HG03175 (cell line): ENCODE data around the gene LDAH.

Experiments used
- ATAC-seq: cut with Tn5 transposase; IDR thresholded peaks from one replicate; pipeline ENCODE4 v1.9.1; 2021; ENCODE audit warnings: mild to moderate bottlenecking, moderate library complexity; ENCODE audit not compliant: unreplicated experiment

LDAH gene

DNA sequence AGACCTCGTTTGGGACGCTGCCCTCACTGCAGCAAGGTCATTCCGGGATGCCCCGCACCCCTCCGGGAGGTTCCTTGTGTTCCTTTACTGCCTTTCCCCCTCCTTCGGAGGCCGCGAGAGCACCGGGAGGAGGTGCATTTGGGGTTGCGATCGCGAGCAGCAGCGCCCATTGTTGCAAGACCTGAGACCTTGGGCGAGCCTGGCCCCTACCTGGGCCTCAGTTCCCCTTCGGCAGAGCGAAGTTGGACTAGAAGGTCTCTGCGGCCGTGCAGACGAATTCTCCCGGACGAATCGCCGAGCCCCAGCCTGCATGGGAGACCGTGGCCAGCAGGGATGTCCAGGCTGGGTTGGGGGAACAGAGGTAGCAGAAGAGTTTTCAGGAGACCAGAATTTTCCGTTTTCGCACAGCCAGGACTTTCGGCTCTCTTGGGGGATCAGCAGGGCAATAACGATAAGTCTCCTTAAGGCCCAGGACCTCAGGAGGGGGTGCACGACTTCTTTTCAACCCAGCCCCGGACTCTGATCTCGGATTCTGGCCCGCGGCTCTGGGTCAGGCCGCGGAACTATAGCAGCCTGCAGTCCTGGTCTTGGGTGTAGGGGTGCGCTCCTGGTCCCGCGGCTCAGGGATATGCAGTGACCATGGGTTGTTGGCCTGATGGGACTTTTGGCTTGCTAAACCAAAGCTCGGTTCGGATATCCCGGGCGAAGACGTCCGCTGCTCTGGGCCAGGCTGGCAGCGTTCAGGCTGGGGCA lies 153.2 kb downstream of the LDAH start:
- ATAC-seq, result no peak

DNA sequence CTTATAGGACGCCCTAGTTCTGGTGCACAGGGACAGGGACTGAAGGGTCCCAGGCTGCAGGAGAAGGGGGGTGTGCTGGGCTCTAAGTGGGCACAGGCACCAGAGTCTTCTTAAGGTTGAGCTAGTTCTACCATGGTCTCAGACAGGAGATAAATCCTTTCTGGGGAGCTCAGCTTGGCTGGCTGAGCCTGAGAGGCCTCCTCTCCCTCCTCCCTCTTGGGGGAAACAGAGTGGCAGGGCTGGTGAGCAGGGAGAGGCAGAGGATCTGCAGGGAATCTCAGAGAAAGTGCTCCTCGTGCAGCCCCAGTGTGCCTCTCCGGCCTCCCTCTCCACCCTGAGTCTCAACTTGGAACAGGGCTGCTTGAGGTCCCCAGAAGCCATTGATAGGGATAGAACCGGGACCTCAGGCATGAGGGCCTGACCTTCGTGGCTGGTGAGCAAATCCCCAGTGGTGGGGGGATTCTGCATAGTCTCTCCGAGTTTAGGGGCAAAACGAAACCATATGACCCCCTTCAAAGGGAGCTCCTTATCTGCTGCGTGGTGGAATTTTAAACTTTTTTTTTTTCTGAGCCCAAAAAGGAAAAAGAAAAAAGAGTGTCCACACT lies 153.9 kb downstream of the LDAH start:
- no peak for ATAC-seq

DNA sequence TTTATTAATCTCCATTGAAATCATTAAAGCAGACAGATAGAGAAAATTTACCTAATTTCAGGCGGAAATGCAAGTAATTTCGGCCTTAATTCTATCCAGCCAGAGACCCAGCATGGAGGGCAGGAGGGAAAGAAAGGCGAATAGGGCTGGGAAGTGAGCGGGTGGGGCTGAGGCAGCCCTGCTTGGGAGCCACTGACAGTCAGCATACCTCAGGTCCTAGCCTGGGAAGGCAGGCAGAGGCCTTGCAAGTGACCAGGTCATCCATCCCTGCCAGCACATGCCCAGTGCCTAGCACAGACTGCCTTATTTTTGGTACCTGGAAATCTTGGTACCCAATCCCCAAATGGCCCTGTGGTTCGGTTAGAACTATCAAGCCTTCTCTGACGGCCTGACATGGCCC lies 154.4 kb downstream of the LDAH start:
- no peak for ATAC-seq

DNA sequence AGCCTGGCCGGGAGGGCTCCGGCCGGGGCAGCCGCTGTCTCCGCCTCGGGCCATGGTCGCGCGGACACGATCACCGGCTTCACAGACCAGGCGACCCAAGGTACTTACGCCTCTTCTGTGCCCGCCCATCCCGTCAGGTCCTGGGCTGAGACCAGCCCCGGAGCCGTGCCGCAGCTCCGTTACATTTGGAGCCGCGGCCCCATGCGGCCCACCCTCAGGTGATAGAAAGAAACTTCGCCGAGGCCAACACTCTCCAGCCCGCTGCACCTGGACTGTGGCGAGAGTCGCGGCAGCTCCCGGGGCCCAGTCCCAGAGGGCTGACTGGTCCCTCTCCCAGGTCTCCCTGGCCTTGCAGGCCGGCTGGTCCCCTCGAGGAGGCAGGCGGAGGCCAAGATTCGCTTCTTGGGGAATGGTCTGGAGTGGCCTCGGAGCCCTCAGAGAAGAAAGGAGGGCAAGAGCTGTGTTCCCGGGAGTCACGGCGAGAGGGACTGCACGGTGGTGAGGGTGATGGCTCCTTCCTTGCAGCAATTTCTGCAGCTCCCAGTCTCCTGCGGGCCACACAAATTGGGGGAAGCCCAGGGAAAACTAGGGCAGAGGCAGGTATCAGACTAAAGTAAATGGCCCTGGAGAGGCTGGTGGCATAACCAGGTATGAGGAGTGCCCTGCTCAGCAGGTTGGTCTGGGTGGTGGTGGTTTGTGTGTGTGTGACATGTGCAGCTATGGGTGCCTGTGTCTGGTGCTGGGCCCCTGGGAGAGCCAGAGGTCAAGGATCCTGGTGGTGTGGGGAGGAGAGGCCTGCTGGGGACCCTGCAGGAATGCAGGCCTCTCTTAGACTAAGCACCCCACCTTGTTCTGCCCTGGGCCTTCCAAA lies 155.1 kb downstream of the LDAH start:
- ATAC-seq, result peak; percentile 11

DNA sequence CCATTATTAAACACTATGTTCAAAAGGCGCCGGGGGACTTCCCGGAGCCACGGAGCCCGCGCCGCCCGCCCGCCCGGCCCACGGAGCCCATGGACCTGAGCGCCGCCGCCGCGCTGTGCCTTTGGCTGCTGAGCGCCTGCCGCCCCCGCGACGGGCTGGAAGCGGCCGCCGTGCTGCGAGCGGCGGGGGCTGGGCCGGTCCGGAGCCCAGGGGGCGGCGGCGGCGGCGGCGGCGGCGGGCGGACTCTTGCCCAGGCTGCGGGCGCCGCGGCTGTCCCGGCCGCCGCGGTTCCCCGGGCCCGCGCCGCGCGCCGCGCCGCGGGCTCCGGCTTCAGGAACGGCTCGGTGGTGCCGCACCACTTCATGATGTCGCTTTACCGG lies 155.8 kb downstream of the LDAH start:
- ATAC-seq, result peak; percentile 24

DNA sequence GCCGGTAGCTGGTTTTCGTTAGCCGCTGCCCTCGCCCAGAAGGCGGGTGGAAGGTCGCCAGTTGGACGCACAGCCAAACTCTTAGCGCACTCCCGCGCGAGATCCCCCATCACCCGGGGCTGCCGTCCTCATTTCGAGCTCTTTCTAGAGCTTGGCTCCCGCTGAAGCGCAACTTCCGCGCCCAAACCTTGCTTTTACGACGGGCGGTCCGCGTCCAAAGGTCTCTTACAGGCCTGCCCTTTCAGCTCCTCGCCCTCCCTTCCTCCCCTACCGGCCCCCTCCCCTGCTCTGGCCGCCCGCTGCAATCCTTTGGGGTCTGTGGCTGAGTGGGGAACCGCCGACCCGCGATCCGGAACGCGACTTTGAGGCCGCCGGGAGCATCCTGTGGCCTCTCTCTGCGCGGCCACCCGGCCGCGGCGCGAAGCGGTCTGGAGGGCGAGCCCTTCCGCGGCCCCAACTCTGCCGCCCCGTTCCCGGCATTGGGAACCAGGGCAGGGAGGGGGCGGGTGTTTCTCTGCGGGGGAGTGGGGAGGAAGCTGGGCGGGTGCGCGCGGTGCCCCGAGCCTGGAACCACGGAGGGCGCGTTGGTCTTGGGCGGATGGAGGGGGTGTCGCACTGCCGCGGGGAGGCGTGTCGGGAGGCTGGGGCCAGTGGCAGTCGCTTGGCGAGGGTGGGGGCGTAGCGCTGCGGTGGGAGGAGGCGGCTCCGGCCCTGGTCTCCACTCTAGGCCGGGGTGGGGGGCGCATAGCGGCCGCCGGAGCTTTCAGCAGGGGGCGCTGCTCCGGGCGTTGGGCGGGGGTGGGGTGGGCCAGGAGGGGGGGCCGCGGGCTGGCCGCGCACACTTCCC lies 156.4 kb downstream of the LDAH start, which contains the start of gene GDF7:
Gene GDF7 (plus strand): TSS at position 841 of the 847 bp plus-strand sequence. CDS start 96 bp downstream, outside the sequence.
- ATAC-seq, result peak; percentile 21

DNA sequence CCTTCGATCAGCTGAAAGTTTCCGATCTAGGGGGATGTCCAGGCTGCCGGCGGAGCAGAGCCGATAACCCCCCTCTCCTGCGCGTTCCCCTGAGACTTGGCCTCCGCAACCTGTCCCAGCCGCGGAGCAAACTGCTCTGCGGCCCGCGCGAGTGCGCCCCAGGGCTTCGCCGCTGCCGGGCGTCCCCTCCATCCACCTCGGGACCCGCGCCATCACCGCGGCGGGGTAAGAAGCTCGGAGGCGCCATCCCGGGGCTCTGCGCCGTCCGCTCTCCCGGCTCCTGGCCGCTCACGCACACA lies 156.9 kb downstream of the LDAH start:
- ATAC-seq, result no peak

DNA sequence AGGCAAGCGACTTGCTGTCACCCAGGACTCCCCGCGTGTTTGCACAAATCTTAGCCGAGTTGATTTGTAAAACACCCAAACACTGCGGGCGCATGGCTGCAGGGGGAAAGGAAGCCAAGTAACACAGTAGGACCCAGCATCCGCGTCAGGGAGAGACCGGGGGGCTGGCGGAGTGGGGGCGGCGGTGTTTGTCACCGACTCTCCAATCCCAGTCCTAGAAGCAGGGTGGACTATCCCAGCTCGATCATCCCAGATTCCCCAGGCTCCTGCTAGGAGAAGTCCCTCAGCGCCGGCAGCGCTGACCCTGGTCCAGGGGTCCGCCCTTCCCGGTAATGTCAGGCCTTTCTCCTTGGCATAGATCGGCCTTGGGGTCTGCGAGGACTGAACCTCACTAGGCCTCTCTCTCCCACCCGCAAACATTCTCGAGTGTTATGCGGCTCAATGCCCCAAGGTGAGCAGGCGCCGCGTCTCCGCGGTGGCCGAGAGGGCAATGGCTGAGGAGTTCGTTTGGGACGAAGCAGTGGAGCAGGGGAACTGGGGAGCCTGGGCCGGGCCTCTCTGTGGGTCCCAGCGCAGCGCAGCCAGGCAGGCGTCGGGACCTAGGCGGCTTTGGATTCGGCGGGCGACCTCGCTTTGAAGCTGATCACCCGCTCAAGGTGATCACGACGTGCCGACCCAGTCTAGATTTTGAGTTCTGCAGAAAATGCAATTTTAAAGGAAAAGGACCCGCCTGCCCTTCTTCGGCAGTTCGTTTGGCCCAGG lies 157.5 kb downstream of the LDAH start:
- no peak for ATAC-seq

DNA sequence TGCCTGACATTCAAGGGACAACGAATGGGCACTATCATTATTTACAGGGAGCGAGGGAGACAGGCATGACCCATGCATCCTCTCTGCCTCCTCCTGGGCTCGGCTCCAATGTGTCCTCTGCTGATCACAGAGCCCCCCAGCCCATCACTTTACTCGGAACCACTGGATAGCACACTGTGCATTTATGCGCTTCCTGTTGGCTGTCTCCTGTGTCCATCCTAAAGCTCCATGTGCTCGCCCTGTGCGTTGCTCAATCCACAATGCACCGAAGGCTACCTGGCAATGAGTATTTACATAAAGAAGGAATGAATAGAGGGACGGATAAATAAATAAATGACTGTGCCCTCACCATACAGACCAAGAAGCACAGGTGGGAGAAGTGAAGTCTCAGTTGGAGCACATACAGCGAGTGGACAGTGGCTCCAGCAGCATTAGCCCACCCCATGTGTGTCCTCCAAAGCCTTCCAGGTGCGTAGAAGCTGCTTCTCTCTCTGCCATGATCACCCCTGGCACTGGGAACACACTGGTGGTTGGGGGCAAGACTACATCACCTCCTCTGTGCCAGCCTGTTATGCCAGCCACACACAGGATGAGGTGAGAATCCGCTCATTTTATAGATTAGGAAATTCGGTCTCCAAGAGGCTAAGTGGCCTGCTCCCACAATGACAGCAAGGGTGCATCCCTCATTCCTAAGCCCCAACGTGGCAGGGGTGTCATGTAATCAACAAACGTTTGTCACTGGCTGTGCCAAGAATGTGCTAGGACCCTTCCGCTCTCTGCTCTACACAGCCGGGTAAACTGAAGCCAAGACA lies 158.3 kb downstream of the LDAH start:
- ATAC-seq, result no peak

DNA sequence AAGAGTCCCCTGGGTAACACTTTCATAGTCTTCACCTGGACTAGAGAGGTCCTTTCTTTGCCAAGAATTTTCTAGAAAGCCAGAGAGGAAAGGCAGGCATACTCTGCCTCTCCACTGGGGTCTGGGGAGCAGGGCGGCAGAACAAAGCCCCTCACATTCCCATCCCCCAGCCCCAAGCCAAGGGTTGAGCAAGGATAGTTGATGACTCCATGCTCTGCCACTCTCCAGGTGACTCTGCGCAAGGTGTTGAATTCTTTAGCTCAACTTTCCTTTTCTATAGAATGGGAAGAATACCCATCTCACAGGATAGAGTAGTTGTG lies 158.9 kb downstream of the LDAH start:
- ATAC-seq, result no peak

DNA sequence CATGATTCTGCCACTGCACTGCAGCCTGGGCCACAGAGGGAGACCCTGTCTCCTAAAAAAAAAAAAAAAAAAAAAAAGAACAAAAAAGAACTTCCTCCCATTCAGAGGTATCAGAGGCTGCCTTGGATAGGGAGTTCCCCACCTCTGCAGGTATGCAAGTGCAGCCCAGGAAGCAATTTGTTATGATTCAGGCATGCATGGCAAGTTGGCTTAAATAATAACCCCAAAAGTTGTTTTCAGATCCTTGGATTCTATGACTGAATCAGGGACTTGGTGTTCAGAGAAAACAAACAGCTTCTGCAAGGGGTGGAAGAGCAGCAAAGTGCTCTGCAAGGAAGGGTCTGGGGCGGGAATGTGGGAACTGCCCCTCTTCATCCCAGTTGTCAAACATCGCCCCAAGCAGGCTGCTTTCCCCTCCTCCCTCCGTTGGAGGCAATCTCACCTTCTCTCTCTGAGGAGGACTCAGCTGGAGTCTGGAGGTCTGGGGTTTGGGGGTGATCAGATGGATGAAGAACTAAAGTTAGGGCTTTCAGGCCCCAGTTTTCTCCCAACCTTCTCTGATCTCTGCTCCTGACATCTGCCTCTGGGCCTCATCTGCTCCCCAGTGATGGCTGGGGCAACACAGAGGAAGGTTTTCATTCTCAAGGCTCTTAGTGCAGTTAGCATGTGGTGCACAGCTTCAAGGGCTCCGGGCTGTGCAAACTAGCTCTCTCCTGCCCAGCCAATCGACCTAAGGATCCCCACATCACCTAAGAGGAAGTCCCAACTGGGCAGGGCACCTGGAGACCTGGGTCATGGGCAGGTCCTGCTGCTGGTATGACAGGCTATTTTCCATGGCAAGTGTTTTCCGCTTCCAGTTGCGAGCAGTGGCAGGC lies 159.5 kb downstream of the LDAH start:
- no peak for ATAC-seq

DNA sequence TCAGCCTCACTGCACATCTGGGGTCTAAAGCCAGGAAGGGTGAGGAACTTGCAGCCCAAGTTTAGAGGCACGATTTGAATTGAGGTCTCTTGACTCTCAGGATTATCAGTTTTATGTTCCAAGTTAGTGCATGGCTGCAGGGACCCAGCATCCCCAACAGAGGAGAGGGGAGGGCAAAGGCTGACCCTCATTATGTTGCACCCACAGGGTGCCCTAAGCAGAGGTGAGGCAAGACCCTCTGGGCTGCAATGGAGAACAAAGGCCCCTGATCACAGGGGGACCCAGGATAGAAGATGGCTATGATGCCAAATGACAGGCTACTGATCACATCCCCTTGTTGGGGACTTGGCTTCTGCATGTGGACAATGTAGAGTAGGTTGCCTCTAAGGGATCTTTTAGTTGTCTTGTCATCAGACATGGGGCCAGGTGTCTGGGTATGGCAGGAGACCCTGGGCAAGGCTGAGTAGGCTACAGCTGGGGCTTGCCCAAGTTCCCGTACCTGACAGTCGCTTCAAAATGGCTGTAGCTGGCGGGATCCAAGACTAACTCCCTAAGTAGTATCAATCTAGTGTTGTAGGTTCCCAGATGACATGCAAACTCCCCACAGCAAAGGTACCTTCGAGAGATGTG lies 160.5 kb downstream of the LDAH start:
- no peak for ATAC-seq

DNA sequence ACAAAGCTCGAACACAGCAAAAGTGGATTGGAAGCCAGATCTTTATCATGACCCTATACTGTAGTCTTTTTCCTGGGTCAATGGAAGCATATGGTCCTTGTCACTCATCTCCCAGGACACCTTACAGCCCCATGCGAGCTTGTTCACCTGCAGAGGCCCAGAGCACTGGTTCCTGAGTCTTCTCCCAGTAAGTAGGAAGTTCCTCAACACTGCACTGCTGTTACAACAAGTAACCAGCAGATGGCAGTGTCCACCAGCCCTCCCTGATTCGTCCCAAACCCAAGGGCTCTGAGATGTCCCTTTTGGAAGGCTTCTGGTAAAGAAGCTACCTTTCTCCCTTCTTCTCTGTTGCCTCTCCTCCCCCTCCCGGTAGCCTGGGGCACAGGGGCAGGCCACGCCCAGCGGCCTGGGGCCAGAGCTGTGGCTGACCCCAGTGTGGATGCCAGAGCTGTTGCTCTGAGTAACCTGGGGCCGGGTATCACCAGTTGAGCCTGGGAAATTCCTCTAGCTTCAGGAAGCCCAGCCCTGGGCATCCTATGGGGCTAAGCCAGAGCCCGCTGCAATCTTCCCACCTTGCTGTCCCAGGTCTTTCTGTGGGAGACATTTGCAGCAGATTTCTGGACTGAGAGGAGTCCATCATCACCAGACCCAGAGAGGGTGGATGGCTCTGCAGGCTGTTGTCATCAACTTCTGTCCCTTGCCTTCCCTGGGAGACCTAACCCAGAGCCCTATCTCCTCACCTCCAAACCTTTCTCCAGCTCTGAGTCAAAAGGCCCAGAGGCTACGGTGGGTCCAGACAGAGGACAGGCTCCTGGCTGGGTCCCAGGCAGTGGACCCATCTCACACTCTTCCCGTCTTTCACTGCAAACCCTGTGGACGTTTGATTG lies 161.2 kb downstream of the LDAH start:
- peak; percentile 58 for ATAC-seq

DNA sequence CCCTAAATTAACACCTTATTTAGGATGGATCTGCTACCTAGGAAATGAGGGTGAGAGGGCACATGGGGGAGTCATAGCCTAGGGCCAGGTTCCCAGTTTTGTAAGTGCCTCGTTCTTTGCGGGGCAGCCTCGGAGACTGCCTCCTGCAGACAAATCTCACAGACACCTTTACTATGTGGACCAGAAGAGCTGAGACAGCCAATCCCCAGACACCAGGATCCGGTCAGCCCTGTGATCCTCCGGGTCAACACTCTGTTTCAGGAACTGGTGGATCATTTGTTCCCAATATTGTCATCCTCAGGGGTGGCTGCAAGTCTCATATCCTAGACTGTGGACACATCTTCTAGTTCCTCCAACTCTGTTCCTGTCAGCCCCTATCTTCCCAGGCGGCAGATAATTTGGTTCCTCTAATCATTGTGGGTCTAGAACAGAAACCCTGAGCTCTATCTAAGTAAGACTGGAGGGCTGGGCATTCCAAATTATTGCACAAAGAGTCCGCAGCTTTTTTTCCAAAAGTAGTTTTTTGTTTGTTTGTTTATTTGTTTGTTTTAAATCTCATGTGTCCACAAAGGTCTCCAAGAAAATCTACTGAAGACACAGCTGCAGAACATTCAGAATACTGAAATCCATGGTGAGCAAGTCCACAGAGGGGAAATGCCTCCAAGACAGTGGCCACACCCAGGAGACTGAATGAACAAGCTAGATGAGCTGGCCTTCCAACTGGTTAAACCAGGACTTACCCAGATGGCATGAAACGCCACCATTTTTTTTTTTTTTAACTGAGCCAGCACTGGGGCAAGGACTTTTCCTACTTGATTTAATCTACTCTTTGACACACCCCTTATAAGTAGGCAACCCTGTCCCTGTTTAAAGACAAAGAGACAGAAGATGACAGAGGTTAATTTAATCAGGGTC lies 162.1 kb downstream of the LDAH start:
- no peak for ATAC-seq

DNA sequence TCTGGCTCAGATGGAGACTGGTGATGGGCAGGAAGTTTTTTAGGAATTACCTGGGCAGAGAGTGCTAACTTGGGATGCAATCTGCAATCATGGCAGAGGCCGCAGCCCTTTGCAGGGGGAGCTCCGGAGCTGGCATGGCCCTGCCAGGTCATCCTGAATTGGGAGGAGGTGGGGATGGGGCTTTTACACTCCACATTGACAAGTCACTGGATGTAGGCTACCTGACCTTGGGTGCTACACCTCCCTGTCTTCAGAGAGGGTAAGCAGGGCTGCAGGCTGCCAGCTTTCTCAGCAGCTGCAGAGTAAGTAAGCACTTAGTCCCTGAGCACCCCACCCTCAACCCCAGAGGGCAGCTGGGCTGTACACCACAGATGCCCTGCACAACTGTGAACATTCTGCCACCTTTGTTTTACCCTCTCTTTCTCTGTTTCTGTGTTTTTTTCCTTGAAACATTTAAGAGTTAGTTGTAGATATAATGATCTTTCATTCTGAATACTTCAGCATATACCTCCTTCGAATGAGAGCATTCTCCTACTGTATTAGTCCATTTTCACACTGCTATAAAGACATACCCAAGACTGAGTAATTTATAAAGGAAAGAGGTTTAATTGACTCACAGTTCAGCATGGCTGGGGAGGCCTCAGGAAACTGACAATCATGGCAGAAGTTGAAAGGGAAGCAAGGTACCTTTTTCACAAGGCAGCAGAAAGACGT lies 165.2 kb downstream of the LDAH start:
- no peak for ATAC-seq

DNA sequence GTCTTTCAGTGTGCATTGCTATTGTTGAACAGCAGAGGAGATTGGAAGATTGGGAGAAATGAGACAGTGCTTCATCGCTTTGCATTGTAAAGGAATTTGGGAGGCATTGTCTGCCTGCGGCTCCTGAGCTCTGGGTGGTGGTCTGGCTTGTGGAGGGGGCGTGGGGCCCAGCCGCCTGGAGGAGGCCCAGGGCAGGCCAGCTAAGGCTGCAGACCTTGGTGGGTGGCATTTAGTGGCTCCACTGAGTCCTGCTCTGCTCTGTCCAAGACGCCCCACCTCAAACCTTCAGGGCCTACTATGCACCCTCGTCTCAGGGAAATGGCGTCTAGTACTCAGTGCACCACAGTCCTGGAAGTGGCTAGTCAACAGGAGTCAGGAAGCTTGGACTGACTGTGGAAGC lies 166.3 kb downstream of the LDAH start:
- ATAC-seq, result no peak
